Activated T-helper 1 cell treated with anti-CD3 and anti-CD28 coated beads, Interleukin-2, amount 50 U/mL, for 16 hours (primary cell): ENCODE measurements around the gene ABCC8.
"Not testable (repeated sequence)": the region's sequence is repeated elsewhere in the genome, so short reads cannot be mapped to it uniquely, and the experiment has no call there.

Experiments
- DNase-seq, 2 donors: peaks; one replicate each; pipeline ENCODE4 v3.0.0-alpha.2; 2020; ENCODE audit warnings: low read depth in 1 of 2, low spot score in 1 of 2

ABCC8 gene

GRCh38 chr11:17431139-17431538 lies 45.5 kb downstream of the ABCC8 start:
- DNase-seq = no peak

GRCh38 chr11:17430616-17431015 lies 46.0 kb downstream of the ABCC8 start:
- no peak for DNase-seq

DNA sequence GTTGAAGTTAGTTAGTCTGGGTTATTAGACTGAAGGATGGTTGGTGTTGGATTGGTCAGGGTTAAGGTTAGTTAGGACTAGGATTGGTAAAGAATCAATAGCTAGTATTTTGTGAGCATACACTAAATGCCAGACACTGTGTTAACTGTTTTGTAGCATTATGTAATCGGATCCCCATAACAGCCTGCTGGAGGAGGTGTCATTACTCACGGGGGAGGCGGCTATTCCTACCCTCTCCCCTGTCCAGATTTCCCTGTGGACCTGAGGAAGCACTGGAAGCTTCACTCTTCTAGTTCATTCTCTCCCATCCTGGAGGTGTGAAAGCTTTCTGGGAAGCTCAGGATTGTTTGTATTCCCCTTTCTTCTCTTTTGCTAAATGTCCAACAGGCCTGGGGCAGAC lies 47.7 kb downstream of the ABCC8 start:
- DNase-seq = no peak

DNA sequence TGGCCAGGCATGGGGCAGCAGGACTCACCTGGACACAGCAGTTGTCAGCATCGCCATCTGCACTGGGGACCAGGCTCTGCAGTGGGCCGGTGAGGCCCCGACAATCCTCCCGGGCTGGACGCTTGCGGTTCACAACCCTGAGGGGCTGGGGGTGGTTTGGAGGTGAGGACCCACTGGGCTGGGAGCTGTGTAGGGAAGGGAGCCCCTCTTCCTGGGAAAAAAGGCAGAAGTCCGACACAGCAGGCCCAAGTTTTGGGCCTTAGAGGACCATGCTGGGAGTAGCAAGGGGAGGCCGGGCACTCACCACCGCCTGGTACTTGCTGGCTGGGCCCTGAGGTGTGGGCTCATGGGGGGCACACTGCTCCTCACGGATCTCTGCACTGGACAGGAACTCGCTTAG lies 48.4 kb downstream of the ABCC8 start:
- DNase-seq = no peak

DNA sequence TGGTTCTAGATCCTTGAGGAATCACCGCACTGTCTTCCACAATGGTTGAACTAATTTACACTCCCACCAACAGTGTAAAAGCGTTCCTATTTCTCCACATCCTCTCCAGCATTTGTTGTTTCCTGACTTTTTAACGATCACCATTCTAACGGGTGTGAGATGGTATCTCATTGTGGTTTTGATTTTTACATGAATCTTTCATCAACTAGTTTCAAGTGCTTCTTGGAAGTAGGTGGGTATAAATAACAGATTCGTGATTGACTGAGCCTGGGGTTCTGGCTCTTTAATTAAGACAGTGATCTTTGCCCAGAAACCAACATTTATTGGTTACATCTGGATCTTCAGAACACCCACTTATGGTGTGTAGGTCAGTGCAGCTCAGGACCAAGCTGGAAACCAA lies 50.4 kb downstream of the ABCC8 start:
- not testable (repeated sequence) for DNase-seq

- no peak for DNase-seq
Observed at GRCh38 chr11:17423533-17424310, 52.9 kb downstream of the ABCC8 start.

GRCh38 chr11:17421781-17422180 lies 54.9 kb downstream of the ABCC8 start:
- DNase-seq = no peak

- DNase-seq = no peak
Observed at GRCh38 chr11:17418444-17419081, 58.1 kb downstream of the ABCC8 start.

DNA sequence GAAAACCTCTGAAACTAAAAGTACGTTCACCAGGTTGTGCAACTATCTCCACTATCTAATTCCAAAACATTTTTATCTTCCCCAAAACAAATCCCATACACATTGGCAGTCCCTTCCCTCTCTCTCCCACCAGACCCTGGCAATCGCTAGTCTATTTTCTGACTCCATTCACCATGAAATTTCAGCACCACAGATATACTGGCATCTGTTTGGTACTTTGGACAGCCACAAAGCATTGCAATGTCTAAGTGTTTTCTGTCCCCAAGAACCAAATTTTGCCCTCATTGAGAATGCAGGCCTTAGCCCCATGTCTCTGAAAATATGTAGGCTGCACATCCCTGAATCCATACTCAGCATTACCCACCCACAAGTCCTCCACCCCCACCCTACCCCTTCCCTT lies 60.2 kb downstream of the ABCC8 start:
- no peak for DNase-seq

DNA sequence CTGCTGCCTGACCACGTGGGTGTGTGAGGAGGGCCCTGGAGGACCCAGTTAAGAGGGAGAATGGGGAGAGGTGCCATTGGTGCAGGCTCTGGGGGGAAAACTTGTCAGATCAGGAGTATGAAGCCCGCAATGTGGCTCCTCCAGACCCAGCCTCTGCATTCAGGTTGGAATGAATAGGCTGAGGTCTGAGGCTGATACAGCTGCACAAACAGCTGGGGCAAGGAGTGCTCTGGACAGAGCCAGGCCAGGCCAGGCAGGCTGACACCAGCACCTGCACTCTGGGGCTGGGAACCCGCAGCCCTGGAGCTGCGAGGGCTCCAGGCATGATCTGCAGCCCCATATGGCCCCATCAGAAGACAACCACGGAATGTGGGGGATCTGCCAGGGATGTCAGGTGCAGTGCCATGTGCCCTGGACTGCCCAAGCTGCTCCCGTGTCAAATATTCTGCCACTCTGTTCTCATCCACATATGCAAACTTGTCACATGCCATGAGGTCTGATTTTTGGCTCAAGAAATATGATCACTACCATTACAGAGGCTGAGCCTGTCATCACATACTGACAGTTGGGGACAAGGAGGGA lies 61.0 kb downstream of the ABCC8 start:
- DNase-seq = no peak

- DNase-seq = no peak
Observed at GRCh38 chr11:17414992-17415391, 61.7 kb downstream of the ABCC8 start.

DNA sequence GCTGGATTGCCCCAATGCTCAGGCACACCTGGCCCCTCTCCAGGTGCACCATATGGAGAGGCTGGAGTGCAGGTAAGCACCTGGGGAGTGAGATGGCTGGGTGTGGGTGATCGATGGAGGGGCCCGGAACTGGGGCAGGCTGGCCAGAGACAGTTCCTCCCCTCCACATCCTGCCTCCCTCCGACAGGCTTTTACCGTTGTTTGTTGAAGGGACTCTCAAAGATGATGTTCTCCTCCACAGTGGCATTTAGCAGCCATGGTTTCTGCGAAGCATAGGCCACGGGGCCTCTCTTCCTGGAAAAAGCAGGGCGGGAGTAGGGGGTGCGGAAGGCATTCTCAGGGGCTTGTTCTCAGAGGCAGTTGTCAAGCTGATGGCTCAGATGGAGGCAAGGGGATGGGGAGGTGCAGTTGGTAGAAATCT lies 62.3 kb downstream of the ABCC8 start:
- DNase-seq = no peak

- no peak for DNase-seq
Observed at GRCh38 chr11:17413414-17414316, 63.0 kb downstream of the ABCC8 start.

DNA sequence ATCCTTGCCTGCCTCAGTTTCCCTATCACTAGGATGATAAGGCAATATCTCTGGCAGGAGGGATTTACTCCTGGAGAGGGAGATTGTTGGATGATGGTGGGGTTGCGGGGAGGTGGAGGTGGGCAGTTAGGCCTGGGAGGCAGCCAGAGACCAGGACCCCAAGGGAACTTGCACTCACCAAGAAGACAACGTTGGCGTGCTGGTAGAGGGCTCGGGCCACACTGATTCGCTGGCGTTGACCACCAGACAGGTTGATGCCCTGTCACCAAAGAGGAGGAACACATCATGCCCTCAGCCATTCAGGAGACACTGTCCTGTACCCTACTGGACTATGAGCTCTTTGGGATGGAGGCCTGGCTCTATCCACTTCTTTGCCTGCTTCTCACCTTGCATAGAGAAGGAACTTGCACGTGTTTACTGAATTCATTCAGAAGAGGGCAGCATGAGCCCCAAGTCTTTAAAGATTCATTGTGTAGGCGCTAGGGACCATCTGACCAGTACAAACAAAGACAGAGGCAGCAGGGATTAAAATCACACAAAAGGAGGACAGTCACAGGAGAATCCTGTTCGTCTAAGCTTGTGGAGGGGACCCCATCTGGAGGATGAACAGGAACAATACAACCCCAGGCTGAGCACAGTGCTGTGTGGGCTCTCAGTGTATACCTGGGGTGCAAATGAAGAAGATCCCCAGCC lies 64.0 kb downstream of the ABCC8 start:
- no peak for DNase-seq

GRCh38 chr11:17411418-17411817 lies 65.2 kb downstream of the ABCC8 start:
- DNase-seq = no peak

DNA sequence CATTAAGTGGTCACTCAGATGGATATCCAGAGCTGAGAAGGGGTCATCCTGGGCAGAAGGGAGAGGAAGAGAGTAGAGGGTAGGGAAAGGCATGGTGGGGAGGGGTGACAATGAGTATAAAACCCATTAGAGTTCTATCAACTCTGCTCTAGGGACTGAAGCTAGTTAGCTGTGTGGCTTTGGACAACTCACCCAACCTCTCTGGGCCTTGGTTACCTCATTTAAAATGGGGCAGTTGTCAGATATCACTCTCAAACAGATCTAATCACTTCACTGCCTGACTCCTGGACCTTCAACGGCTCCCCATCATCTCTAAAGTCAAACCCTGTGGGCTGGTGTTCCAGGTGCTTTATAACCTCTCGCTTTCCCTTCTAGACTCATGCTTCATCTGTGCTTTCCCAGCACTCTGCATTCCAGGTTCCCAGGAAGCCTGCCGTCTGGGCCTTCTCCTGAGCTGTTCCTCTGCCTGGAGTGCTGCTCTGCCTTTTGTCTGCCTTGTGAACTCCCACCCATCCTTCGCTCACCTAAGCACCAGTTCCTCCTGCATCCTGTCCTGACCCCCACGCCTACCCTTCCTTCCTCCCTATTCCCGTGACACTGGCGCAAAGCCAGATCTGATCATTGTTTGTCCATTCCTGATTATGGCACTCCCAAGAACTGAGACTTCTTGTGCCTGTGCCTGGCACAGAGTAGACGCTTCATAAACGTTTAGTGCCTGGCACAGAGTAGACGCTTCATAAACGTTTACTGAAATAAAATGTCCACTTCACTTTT lies 65.9 kb downstream of the ABCC8 start:
- DNase-seq = no peak

- DNase-seq = no peak
Observed at GRCh38 chr11:17408641-17409040, 68.0 kb downstream of the ABCC8 start.

- DNase-seq = no peak
Observed at GRCh38 chr11:17408026-17408425, 68.6 kb downstream of the ABCC8 start.

GRCh38 chr11:17407575-17407974 lies 69.1 kb downstream of the ABCC8 start:
- DNase-seq = no peak

- no peak for DNase-seq
Observed at GRCh38 chr11:17406818-17407149, 69.9 kb downstream of the ABCC8 start.
